Natural killer cell (primary cell): ENCODE results near the gene MRC1. TPM values are rescaled to one million over a fixed set of nuclear protein-coding genes. Genes with fewer than 3 reads are reported as not detected.

Experiments used
- ATAC-seq, 3 donors: fragments of 150-1000 bp in 2 of 3; fragments of 200-7000 bp in 1 of 3; cut with Tn5 transposase; 1 replicate in 1 of 3; 2 replicates in 2 of 3; pipeline ENCODE4 v1.10.0; 2021; ENCODE audit warnings: mild to moderate bottlenecking in 2 of 3, moderate library complexity in 2 of 3
- DNase-seq, 2 donors: peaks; one replicate each; pipeline versions ENCODE4 v3.0.0 to v3.0.0-alpha.2; 2013 to 2021; ENCODE audit warnings: mixed read lengths in 1 of 2
- H3K27ac ChIP-seq: one replicate; pipeline ENCODE4 v1.5.1; 2013; ENCODE audit warnings: mild to moderate bottlenecking, low read length
- H3K27me3 ChIP-seq: one replicate; pipeline ENCODE4 v1.6.1; 2013; ENCODE audit warnings: low read length; ENCODE audit not compliant: control insufficient read depth, insufficient read depth
- H3K36me3 ChIP-seq: one replicate; pipeline ENCODE4 v1.6.1; 2013; ENCODE audit warnings: low read length; ENCODE audit not compliant: control insufficient read depth, insufficient read depth
- H3K4me1 ChIP-seq: one replicate; pipeline ENCODE4 v1.6.1; 2013; ENCODE audit warnings: low read length; ENCODE audit not compliant: control insufficient read depth, insufficient read depth
- H3K4me3 ChIP-seq: one replicate; pipeline ENCODE4 v1.5.1; 2013; ENCODE audit warnings: low read length
- H3K9me3 ChIP-seq: one replicate; pipeline ENCODE4 v1.6.1; 2013; ENCODE audit warnings: low read length; ENCODE audit not compliant: control insufficient read depth, insufficient read depth
- H3K27ac Mint-ChIP-seq, 2 donors: one replicate each; pipeline ENCODE4 v1.8.0; 2022; ENCODE audit warnings: mild to moderate bottlenecking in 2 of 2, mixed read lengths in 2 of 2, moderate library complexity in 1 of 2
- H3K27me3 Mint-ChIP-seq, 2 donors: one replicate each; pipeline ENCODE4 v1.8.0; 2022; ENCODE audit warnings: low read depth in 2 of 2, mixed read lengths in 2 of 2
- H3K36me3 Mint-ChIP-seq: one replicate; pipeline ENCODE4 v1.8.0; 2022; ENCODE audit warnings: mixed read lengths
- H3K4me1 Mint-ChIP-seq, 2 donors: one replicate each; pipeline ENCODE4 v1.8.0; 2022; ENCODE audit warnings: mixed read lengths in 2 of 2
- H3K4me3 Mint-ChIP-seq: one replicate; pipeline ENCODE4 v1.8.0; 2022; ENCODE audit warnings: mild to moderate bottlenecking, moderate library complexity, mixed read lengths
- H3K9me3 Mint-ChIP-seq, 2 donors: one replicate each; pipeline ENCODE4 v1.8.0; 2022; ENCODE audit warnings: mixed read lengths in 2 of 2
- WGBS: methylation state at CpG from one replicate; pipeline ENCODE4 v1.1.7; 2013; ENCODE audit warnings: missing lambda C conversion rate; ENCODE audit not compliant: insufficient coverage; 5-methylcytosine and 5-hydroxymethylcytosine counted together
- intact Hi-C: fragments of 100-400 bp; cut with micrococcal nuclease; formaldehyde crosslinking; loops from one replicate; pipeline ENCODE4 v1.14.2; 2022
- total RNA-seq, 4 donors: library from RNA; stranded (reverse); fragments of 120-200 nt in 1 of 4; gene quantifications; one replicate each; pipeline versions ENCODE4 v1.2.3 to v1.2.4, GENCODE V29; 2013 to 2022
- TF ChIP-seq, protein P1 (sequence below): fragments of 200-600 bp; IDR thresholded peaks from one replicate; pipeline ENCODE4 v1.8.0; 2022; ENCODE audit warnings: antibody characterized with exemption

MRC1 gene
- total RNA-seq, 3 donors from 2014 or later (not counting 1 experiment from before 2014, with no cell fraction given) = 0.05 to 0.18 (median 0.15) TPM

DNA sequence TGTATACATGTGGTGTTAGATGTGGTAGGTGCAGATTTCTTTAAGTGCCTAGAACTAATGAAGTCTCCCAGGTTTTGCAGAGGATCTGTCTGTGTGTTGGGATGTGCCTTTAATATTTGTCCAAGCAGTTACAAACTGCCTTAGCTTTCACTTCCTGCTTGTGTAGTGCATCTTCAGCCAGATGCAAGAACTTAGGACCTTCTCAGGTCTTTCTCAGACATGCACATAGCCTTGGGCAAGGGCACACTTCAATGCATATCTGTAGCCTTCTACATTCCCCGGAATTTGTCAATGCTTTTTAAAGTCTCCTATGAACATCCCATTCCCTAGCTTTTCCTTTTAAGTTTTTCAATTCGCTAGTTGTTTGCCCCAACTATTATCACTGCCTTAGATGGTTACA, 95.4 kb downstream of the MRC1 start:
- TF ChIP-seq, protein P1, sequence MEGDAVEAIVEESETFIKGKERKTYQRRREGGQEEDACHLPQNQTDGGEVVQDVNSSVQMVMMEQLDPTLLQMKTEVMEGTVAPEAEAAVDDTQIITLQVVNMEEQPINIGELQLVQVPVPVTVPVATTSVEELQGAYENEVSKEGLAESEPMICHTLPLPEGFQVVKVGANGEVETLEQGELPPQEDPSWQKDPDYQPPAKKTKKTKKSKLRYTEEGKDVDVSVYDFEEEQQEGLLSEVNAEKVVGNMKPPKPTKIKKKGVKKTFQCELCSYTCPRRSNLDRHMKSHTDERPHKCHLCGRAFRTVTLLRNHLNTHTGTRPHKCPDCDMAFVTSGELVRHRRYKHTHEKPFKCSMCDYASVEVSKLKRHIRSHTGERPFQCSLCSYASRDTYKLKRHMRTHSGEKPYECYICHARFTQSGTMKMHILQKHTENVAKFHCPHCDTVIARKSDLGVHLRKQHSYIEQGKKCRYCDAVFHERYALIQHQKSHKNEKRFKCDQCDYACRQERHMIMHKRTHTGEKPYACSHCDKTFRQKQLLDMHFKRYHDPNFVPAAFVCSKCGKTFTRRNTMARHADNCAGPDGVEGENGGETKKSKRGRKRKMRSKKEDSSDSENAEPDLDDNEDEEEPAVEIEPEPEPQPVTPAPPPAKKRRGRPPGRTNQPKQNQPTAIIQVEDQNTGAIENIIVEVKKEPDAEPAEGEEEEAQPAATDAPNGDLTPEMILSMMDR = no peak
- intact Hi-C loops = no loop called here
- Histone ChIP-seq H3K4me1 (no peaks in the 10 kb centered on the region), H3K9me3 (no peaks in the 10 kb centered on the region), H3K4me3 (no peak overlapping the region), H3K36me3 (no peaks in the 10 kb centered on the region), H3K27me3 (no peaks in the 10 kb centered on the region), H3K27ac (no peak overlapping the region)
- Mint-ChIP-seq H3K36me3 (no peaks in the 10 kb centered on the region), H3K27me3 (peaks cover 13 to 21% of the 10 kb centered on the region in 2 donors), H3K4me1 (no peaks in the 10 kb centered on the region), H3K4me3 (no peak overlapping the region), H3K27ac (no peak overlapping the region), H3K9me3 (no peaks in the 10 kb centered on the region)
- ATAC-seq (no peak), DNase-seq (no peak)
- 98% methylated on average over 2 of the region's 2 CpGs for WGBS

DNA sequence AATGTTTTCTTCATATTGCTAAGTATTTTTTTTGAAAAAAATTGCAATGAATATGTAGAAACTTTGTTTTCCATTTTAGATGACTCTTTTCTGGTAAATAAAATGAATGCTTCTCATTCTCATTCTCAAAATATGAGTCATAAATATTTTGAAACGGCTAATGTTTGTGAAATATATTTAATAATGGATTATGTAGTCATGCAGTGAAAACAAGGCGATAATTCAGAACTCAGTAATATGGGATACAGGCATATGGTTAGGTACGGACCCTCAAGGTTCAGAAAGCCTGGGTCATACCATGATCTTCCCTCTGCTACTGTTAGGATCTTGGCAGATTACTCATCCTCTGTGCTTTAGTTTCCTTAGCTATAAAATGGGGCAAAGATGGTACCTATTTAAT, 96.3 kb downstream of the MRC1 start:
- no peak overlapping the region for H3K4me3 ChIP-seq
- H3K36me3 ChIP-seq = no peaks in the 10 kb centered on the region
- no peaks in the 10 kb centered on the region for H3K4me1 ChIP-seq
- no peaks in the 10 kb centered on the region for H3K36me3 Mint-ChIP-seq
- intact Hi-C loops = no loop called here
- H3K27me3 ChIP-seq = no peaks in the 10 kb centered on the region
- H3K27me3 Mint-ChIP-seq = peaks cover 13 to 21% of the 10 kb centered on the region in 2 donors
- TF ChIP-seq, protein P1 = no peak
- 97% methylated on average over 2 of the region's 3 CpGs for WGBS
- no peaks in the 10 kb centered on the region for H3K9me3 ChIP-seq
- H3K9me3 Mint-ChIP-seq = no peaks in the 10 kb centered on the region
- DNase-seq = no peak
- no peak overlapping the region for H3K27ac Mint-ChIP-seq
- no peaks in the 10 kb centered on the region for H3K4me1 Mint-ChIP-seq
- H3K4me3 Mint-ChIP-seq = no peak overlapping the region
- H3K27ac ChIP-seq = no peak overlapping the region
- no peak for ATAC-seq

DNA sequence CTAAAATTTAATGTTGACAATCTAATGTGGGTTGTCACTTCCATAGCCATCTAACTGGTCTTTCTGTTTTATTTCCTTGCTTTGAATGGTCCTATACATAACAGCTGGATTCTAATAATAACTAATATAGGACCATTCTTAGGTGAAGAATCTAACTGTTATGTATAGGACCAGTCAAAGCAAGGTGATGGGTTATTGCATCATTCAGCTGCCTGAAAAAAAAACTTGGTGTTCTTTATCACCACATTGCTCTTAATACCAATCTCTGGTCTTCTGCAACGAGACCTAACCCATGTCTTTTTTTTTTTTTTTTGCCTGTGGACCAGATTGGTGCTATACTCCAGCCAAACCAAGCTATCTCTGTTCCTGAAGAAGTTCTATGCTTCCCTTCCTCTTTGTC, 96.9 kb downstream of the MRC1 start:
- no peaks in the 10 kb centered on the region for H3K9me3 Mint-ChIP-seq
- TF ChIP-seq, protein P1 = no peak
- ATAC-seq (no peak), DNase-seq (no peak)
- H3K4me3 Mint-ChIP-seq = no peak overlapping the region
- 78% methylated on average over 1 of the region's 1 CpG for WGBS
- Histone ChIP-seq H3K36me3 (no peaks in the 10 kb centered on the region), H3K27me3 (no peaks in the 10 kb centered on the region), H3K27ac (no peak overlapping the region), H3K4me1 (no peaks in the 10 kb centered on the region), H3K4me3 (no peak overlapping the region), H3K9me3 (no peaks in the 10 kb centered on the region)
- no peak overlapping the region for H3K27ac Mint-ChIP-seq
- no peaks in the 10 kb centered on the region for H3K36me3 Mint-ChIP-seq
- no peaks in the 10 kb centered on the region for H3K4me1 Mint-ChIP-seq
- peaks cover 13 to 21% of the 10 kb centered on the region in 2 donors for H3K27me3 Mint-ChIP-seq
- intact Hi-C loops = no loop called here

DNA sequence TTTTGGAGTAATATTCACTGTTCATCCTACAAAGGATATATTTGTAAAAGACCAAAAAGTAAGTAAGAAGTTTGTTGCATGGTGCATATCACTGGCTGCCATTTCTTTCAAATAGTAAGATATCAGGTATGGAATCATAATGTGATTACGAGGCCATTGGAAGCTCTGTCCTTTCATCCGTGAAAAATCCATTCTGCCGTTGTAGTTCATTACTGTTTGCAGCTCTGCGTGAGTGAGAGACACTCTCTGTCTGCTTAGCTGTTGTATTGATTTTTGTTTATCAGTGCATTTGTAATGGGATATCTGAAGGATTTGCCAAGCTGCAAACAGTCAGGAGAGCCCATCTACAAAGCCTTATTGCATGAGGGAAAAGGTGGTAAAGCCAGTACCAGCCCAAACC, 98.5 kb downstream of the MRC1 start:
- TF ChIP-seq, protein P1 = no peak
- no peaks in the 10 kb centered on the region for H3K4me1 Mint-ChIP-seq
- 88% methylated on average over 4 of the region's 4 CpGs for WGBS

More for the DNA sequence above, 98.5 kb downstream of the MRC1 start:
- Histone ChIP-seq H3K36me3 (no peaks in the 10 kb centered on the region), H3K4me1 (no peaks in the 10 kb centered on the region), H3K4me3 (no peak overlapping the region), H3K27me3 (no peaks in the 10 kb centered on the region), H3K27ac (no peak overlapping the region), H3K9me3 (no peaks in the 10 kb centered on the region)
- no peak for ATAC-seq
- Mint-ChIP-seq H3K36me3 (no peaks in the 10 kb centered on the region), H3K9me3 (no peaks in the 10 kb centered on the region), H3K27ac (no peak overlapping the region), H3K27me3 (peaks cover 13 to 21% of the 10 kb centered on the region in 2 donors), H3K4me3 (no peak overlapping the region)
- DNase-seq = no peak
- intact Hi-C loops = no loop called here
